Naive thymus-derived CD4-positive, alpha-beta T cell (primary cell): Measurements from ENCODE around the gene ANAPC2. TPM values are rescaled to one million over a fixed set of nuclear protein-coding genes. Genes with fewer than 3 reads are reported as not detected.

Source experiments
- ATAC-seq: fragments of 150-1000 bp; cut with Tn5 transposase; 2 replicates; pipeline ENCODE4 v1.10.0; 2021; ENCODE audit warnings: mild to moderate bottlenecking, moderate library complexity
- CTCF ChIA-PET: fragments of 350-600 bp; sonication (Branson Sonifier 250); formaldehyde crosslinking; loops from one replicate; lab custom pipeline; 2021; ENCODE audit warnings: antibody characterized with exemption; lab: Charles Lee
- POLR2A ChIA-PET: fragments of 350-600 bp; sonication (Branson Sonifier 250); formaldehyde crosslinking; loops from one replicate; lab custom pipeline; 2021; ENCODE audit warnings: antibody characterized with exemption, inconsistent platforms; lab: Charles Lee
- DNase-seq, 9 donors: peaks; one replicate each; pipeline versions ENCODE4 v3.0.0 to v3.0.0-alpha.2; 2020 to 2022; ENCODE audit warnings: mixed read lengths in 1 of 9
- H3K27ac ChIP-seq: one replicate; pipeline ENCODE4 v1.7.0; 2013; ENCODE audit warnings: mild to moderate bottlenecking, low read depth, low read length, moderate library complexity
- H3K27me3 ChIP-seq, 2 donors: one replicate each; pipeline ENCODE4 v1.7.0; 2013; ENCODE audit warnings: low read length in 2 of 2, mild to moderate bottlenecking in 2 of 2, moderate library complexity in 2 of 2; ENCODE audit not compliant: control insufficient read depth in 2 of 2, insufficient read depth in 2 of 2
- H3K36me3 ChIP-seq, 3 experiments: 1 replicate in 2 of 3; 2 replicates in 1 of 3; pipeline ENCODE4 v1.7.0; 2013; ENCODE audit warnings: low read length in 3 of 3, mild to moderate bottlenecking in 3 of 3, moderate library complexity in 1 of 3; ENCODE audit not compliant: insufficient read depth in 3 of 3, control insufficient read depth in 2 of 3
- H3K4me1 ChIP-seq, 2 donors: one replicate each; pipeline ENCODE4 v1.7.0; 2013; ENCODE audit warnings: low read length in 2 of 2, mild to moderate bottlenecking in 2 of 2, moderate library complexity in 1 of 2; ENCODE audit not compliant: control insufficient read depth in 2 of 2, insufficient read depth in 2 of 2
- H3K4me3 ChIP-seq: 2 replicates; pipeline ENCODE4 v1.7.0; 2013; ENCODE audit warnings: mild to moderate bottlenecking, low read length
- H3K9me3 ChIP-seq, 3 experiments: 1 replicate in 2 of 3; 2 replicates in 1 of 3; pipeline ENCODE4 v1.7.0; 2013; ENCODE audit warnings: low read length in 3 of 3; ENCODE audit not compliant: control insufficient read depth in 2 of 3
- H3K27ac Mint-ChIP-seq, 9 donors: one replicate each; pipeline ENCODE4 v1.8.0; 2020 to 2022; ENCODE audit warnings: mixed read lengths in 9 of 9, mild to moderate bottlenecking in 8 of 9, moderate library complexity in 5 of 9, inconsistent platforms in 2 of 9
- H3K27me3 Mint-ChIP-seq, 5 donors: one replicate each; pipeline ENCODE4 v1.8.0; 2021 to 2022; ENCODE audit warnings: mixed read lengths in 5 of 5, mild to moderate bottlenecking in 1 of 5
- H3K36me3 Mint-ChIP-seq, 5 donors: one replicate each; pipeline ENCODE4 v1.8.0; 2020 to 2022; ENCODE audit warnings: mixed read lengths in 5 of 5, mild to moderate bottlenecking in 3 of 5, inconsistent platforms in 1 of 5
- H3K4me1 Mint-ChIP-seq, 7 donors: one replicate each; pipeline ENCODE4 v1.8.0; 2020 to 2022; ENCODE audit warnings: mixed read lengths in 7 of 7, mild to moderate bottlenecking in 3 of 7, inconsistent platforms in 1 of 7
- H3K4me3 Mint-ChIP-seq, 10 donors: one replicate each; pipeline ENCODE4 v1.8.0; 2020 to 2022; ENCODE audit warnings: mild to moderate bottlenecking in 10 of 10, mixed read lengths in 10 of 10, moderate library complexity in 6 of 10, inconsistent platforms in 2 of 10
- H3K9me3 Mint-ChIP-seq, 11 donors: one replicate each; pipeline ENCODE4 v1.8.0; 2020 to 2022; ENCODE audit warnings: mixed read lengths in 11 of 11, mild to moderate bottlenecking in 4 of 11, inconsistent platforms in 1 of 11, moderate library complexity in 1 of 11
- intact Hi-C, 2 donors: fragments of 100-400 bp; cut with micrococcal nuclease; formaldehyde crosslinking; loops; one replicate each; pipeline ENCODE4 v1.15.1; 2023
- polyA plus RNA-seq, 2 donors: library from polyadenylated mRNA; unstranded; fragments of 300-500 nt; fragmentation: Illumina TruSeq; gene quantifications; one replicate each; pipeline ENCODE4 v1.2.3, GENCODE V29; 2021
- total RNA-seq, 6 experiments: library from RNA in 5 of 6; stranded (reverse) in 5 of 6; gene quantifications; 1 replicate in 5 of 6; 2 replicates in 1 of 6; pipeline ENCODE4 v1.2.3 and lab custom pipeline; 2021 to 2026

The ANAPC2 gene
- total and polyA plus RNA-seq, 7 experiments from 2014 or later = 7.4 to 147 (median 131) TPM

DNA sequence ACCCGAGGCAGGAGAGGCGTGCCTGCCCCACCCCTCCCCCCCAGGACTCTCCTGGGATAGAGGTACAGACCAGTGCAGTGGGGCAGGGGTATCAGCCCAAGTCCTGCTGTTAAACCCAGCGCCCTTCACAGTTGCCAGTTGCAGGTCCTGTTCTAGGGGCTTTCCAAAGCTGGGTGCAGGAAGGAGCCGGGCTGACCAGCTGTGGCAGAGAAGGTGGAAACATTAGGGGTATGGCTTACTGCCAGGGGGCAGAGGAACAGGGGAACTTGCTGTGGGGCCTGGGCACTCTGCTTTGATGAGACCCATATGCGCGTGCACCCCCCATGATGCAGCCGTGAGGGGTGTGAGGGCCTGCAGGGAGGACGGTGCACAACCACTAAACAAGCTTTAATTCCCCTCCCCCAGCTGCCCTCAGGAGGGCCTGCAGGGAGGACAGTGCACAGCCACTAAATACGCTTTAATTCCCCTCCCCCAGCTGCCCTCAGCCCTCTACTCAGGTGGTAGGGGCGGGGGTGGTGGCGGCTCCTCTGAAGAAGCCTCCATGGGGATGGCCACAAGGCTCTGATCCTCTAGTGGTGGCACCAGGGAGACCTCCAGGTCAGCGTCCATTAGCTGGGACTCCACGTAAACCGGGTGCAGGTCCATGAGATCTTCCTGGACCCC lies 17.7 kb downstream of the ANAPC2 start:
- ATAC-seq = no peak
- H3K9me3 ChIP-seq = no peaks in the 10 kb centered on the region
- H3K4me1 ChIP-seq = no peaks in the 10 kb centered on the region
- Mint-ChIP-seq H3K4me3 (no peak overlapping the region), H3K9me3 (no peaks in the 10 kb centered on the region), H3K27me3 (peaks cover 4 to 44% (median 16%) of the 10 kb centered on the region in 5 donors), H3K36me3 (no peaks in the 10 kb centered on the region), H3K4me1 (peaks cover 0 to 14% (median 4%) of the 10 kb centered on the region in 7 donors), H3K27ac (no peak overlapping the region)
- H3K4me3 ChIP-seq = no peak overlapping the region
- ChIA-PET POLR2A (no interaction called here), CTCF (no interaction called here)
- H3K27me3 ChIP-seq = peaks cover 9 to 11% of the 10 kb centered on the region in 2 donors
- no peak overlapping the region for H3K27ac ChIP-seq
- no peak for DNase-seq
- no peaks in the 10 kb centered on the region for H3K36me3 ChIP-seq
- intact Hi-C loops = no loop called here

GRCh38 chr9:137169896-137170358 lies 18.4 kb downstream of the ANAPC2 start, which contains the start of gene LRRC26:
Gene LRRC26 (minus strand): TSS chr9:137170051. CDS start chr9:137169943, 108 bp downstream.
- ChIA-PET CTCF (no interaction called here), POLR2A (no interaction called here)
- Mint-ChIP-seq H3K36me3 (no peaks in the 10 kb centered on the region), H3K27me3 (peaks cover 4 to 48% (median 17%) of the 10 kb centered on the region in 5 donors), H3K4me3 (peak within 1 kb of the TSS in 8 of 10 donors; percentile 58 to 75 (median 64)), H3K4me1 (peaks cover 0 to 12% (median 4%) of the 10 kb centered on the region in 7 donors), H3K27ac (no peak within 1 kb of the TSS), H3K9me3 (no peaks in the 10 kb centered on the region)
- intact Hi-C loops = loop anchor here in 1 of 2 donors (5.0 kb wide), 1 partner anchor 323 kb away; the partner anchor contains the start of gene PHPT1
- no peak for ATAC-seq
- H3K27me3 ChIP-seq = peaks cover 11 to 14% of the 10 kb centered on the region in 2 donors
- H3K36me3 ChIP-seq = no peaks in the 10 kb centered on the region
- no peak for DNase-seq
- no peaks in the 10 kb centered on the region for H3K4me1 ChIP-seq
- no peak within 1 kb of the TSS for H3K4me3 ChIP-seq
- H3K9me3 ChIP-seq = no peaks in the 10 kb centered on the region
- no peak within 1 kb of the TSS for H3K27ac ChIP-seq

- intact Hi-C loops = loop anchor here in 1 of 2 donors (5.0 kb wide), 1 partner anchor 322 kb away; the partner anchor contains the start of gene PHPT1
- CTCF ChIA-PET = no interaction called here
- no peaks in the 10 kb centered on the region for H3K9me3 ChIP-seq
- peaks cover 0 to 11% (median 4%) of the 10 kb centered on the region in 7 donors for H3K4me1 Mint-ChIP-seq
- H3K36me3 Mint-ChIP-seq = no peaks in the 10 kb centered on the region
- peaks cover 4 to 48% (median 23%) of the 10 kb centered on the region in 5 donors for H3K27me3 Mint-ChIP-seq
- POLR2A ChIA-PET = interaction anchor here (1.0 kb wide), 1 partner anchor 31 kb away, joined by 3 read pairs; the partner anchor contains the start of gene GRIN1
- no peak overlapping the region for H3K4me3 ChIP-seq
- ATAC-seq (peak; percentile 16), DNase-seq (peak in 3 of 9 donors; percentile 19 to 40 (median 21))
- H3K4me1 ChIP-seq = no peaks in the 10 kb centered on the region
- no peaks in the 10 kb centered on the region for H3K36me3 ChIP-seq
- peak overlapping the region in 8 of 10 donors; percentile 58 to 75 (median 65) for H3K4me3 Mint-ChIP-seq
- no peak overlapping the region for H3K27ac ChIP-seq
- no peaks in the 10 kb centered on the region for H3K9me3 Mint-ChIP-seq
- peaks cover 11 to 15% of the 10 kb centered on the region in 2 donors for H3K27me3 ChIP-seq
- H3K27ac Mint-ChIP-seq = no peak overlapping the region
These were observed 19.2 kb downstream of the ANAPC2 start for GRCh38 chr9:137168904-137169856.

- peak overlapping the region in 8 of 10 donors; percentile 32 to 75 (median 58) for H3K4me3 Mint-ChIP-seq
- DNase-seq (peak in 1 of 9 donors; percentile 42), ATAC-seq (peak; percentile 11)
- ChIA-PET POLR2A (interaction anchor here (1.0 kb wide), 1 partner anchor 30 kb away, joined by 3 read pairs; the partner anchor contains the start of gene GRIN1), CTCF (no interaction called here)
- H3K4me1 Mint-ChIP-seq = peaks cover 0 to 9% (median 4%) of the 10 kb centered on the region in 7 donors
- Histone ChIP-seq H3K4me1 (no peaks in the 10 kb centered on the region), H3K27ac (no peak overlapping the region), H3K9me3 (no peaks in the 10 kb centered on the region), H3K36me3 (no peaks in the 10 kb centered on the region), H3K4me3 (no peak overlapping the region), H3K27me3 (peaks cover 11 to 19% of the 10 kb centered on the region in 2 donors)
- H3K27me3 Mint-ChIP-seq = peaks cover 5 to 48% (median 23%) of the 10 kb centered on the region in 5 donors
- H3K9me3 Mint-ChIP-seq = no peaks in the 10 kb centered on the region
- H3K36me3 Mint-ChIP-seq = no peaks in the 10 kb centered on the region
- no peak overlapping the region for H3K27ac Mint-ChIP-seq
- intact Hi-C loops = loop anchor here in 1 of 2 donors (5.0 kb wide), 1 partner anchor 321 kb away; the partner anchor contains the start of gene PHPT1
These were observed 19.8 kb downstream of the ANAPC2 start for GRCh38 chr9:137168573-137168903.

DNA sequence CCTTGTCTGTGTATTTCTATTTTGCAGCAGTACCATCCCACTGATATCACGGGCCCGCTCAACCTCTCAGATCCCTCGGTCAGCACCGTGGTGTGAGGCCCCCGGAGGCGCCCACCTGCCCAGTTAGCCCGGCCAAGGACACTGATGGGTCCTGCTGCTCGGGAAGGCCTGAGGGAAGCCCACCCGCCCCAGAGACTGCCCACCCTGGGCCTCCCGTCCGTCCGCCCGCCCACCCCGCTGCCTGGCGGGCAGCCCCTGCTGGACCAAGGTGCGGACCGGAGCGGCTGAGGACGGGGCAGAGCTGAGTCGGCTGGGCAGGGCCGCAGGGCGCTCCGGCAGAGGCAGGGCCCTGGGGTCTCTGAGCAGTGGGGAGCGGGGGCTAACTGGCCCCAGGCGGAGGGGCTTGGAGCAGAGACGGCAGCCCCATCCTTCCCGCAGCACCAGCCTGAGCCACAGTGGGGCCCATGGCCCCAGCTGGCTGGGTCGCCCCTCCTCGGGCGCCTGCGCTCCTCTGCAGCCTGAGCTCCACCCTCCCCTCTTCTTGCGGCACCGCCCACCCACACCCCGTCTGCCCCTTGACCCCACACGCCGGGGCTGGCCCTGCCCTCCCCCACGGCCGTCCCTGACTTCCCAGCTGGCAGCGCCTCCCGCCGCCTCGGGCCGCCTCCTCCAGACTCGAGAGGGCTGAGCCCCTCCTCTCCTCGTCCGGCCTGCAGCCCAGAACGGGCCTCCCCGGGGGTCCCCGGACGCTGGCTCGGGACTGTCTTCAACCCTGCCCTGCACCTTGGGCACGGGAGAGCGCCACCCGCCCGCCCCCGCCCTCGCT lies 20.4 kb downstream of the ANAPC2 start:
- ATAC-seq = no peak
- CTCF ChIA-PET = no interaction called here

More for the DNA sequence above, 20.4 kb downstream of the ANAPC2 start:
- Mint-ChIP-seq H3K27ac (no peak overlapping the region), H3K4me3 (peak overlapping the region in 5 of 10 donors; percentile 23 to 75 (median 40)), H3K36me3 (no peaks in the 10 kb centered on the region), H3K27me3 (peaks cover 9 to 45% (median 23%) of the 10 kb centered on the region in 5 donors), H3K4me1 (peaks cover 0 to 6% (median 0%) of the 10 kb centered on the region in 7 donors), H3K9me3 (no peaks in the 10 kb centered on the region)
- Histone ChIP-seq H3K9me3 (no peaks in the 10 kb centered on the region), H3K4me3 (no peak overlapping the region), H3K4me1 (no peaks in the 10 kb centered on the region), H3K27me3 (peaks cover 11 to 19% of the 10 kb centered on the region in 2 donors), H3K27ac (no peak overlapping the region), H3K36me3 (no peaks in the 10 kb centered on the region)
- POLR2A ChIA-PET = interaction anchor here (1.0 kb wide), 1 partner anchor 29 kb away, joined by 3 read pairs; the partner anchor contains the start of gene GRIN1
- intact Hi-C loops = loop anchor here in 1 of 2 donors (5.0 kb wide), 1 partner anchor 321 kb away; the partner anchor contains the start of gene PHPT1
- no peak for DNase-seq
